Measurements from ENCODE around the gene GFI1.

Gene GFI1

GRCh38 chr1:92488416-92488815 is 1.7 kb upstream of the GFI1 start:
- no peak for DNase-seq

DNA sequence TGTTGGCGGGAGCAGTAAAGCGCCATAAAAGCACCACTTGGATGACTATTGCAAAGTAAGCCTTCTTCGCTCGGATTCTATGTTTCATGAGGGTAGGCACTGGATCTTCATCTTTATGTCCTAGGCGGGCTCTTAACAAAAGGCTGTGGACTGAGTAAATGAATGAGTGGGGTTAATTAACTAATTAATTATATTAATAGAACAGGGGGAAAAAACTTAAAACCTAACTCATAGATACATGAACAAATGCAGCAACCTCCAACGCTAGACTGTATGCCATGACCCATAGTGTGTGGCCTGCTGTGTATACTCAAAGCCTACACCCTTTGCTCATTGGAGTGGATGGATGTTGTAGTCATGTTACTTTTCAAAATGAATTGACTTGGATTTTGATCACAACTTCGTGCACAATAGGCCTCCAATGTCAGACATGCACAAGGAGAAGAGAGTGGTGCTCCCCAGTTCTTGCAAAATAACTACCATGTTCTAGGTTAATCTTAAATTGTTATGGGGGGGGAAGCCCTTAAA is 417 bp upstream of the GFI1 start:
- DNase-seq = no peak

DNA sequence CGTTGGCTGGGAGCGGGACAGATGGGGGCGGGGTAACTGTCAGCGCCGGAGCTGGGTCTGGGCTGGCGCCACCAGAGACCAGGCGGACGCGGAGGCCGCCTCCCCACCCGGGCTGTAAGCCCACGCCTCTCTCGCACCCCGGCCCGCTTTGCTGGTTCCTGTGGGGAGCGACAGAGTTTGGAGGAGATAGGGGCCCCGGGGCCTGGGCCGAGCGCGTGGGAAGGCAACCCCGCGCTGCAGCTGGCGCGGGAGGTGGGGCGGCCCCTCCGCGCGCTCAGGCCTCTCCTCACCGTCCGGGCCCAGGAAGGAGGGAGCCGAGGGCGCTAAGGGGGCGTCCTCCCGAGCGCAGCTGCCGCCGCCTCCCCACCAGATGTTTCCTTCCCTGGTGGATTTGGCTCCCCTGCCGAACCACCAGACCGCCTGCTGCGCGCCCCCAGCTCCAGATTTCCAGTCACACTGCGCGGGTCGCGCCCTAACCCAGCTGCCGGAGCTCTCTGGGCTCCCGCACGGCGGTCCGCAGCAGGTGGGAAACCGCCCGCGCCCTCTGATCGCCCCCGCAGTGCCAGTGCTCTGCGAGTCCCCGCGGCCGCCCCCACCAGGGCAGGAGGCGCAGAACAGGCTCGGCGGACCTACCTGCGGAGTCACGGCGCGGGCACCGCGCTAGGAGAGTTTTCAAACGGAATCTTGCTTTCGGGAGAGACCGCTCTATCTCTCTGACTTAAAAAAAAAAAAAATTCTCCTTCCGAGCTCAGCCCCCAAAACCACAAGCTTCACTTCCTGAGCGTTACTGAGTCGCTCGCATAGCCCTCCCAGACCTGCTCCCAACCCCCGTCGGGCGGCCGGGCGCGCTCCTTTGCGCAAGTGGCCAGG is 1.1 kb downstream of the GFI1 start:
- no peak for DNase-seq

- DNase-seq = no peak
These were observed 2.0 kb downstream of the GFI1 start for GRCh38 chr1:92484472-92485380.

DNA sequence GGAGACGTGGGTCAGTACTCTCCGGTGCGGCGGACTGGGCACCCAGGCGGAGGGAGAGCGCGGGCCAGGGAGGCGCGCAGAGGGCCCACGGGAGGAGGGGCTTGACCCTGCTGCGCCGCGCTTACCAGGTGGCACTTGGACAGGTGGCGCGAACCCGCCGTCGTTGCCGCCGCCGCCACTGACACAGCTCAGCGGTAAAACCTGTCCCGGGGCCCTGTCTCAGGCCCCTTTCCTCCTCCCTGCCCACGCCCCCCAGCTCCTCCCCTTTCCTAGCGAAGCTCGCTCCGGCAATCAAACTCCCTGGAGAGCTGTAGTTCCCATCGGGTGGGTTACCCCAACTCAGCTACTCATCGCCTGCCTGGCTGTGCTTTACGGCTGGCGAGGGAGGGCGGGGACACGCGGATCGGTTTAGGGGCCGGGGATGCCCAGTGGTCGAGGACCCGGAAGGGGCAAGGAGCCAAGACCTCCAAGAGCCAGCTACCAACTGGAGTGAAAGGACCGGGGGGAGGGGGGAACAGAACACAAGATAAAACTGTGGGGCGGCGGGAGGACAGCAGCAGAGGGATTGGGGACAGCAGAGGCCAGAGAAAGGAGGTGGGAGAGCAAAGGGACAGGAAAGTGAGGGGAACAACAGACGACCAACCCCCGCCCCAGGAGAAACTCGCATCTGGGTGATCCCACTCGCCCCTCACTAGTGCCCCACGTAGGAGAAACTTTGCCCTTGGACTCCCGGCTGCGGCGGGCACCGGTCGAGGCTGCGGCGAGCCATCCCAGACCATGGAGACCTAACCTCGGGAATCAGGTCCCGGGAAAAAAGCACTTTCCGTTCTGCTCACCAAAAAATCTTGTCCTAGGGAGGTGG is 2.9 kb downstream of the GFI1 start:
- DNase-seq = no peak

DNA sequence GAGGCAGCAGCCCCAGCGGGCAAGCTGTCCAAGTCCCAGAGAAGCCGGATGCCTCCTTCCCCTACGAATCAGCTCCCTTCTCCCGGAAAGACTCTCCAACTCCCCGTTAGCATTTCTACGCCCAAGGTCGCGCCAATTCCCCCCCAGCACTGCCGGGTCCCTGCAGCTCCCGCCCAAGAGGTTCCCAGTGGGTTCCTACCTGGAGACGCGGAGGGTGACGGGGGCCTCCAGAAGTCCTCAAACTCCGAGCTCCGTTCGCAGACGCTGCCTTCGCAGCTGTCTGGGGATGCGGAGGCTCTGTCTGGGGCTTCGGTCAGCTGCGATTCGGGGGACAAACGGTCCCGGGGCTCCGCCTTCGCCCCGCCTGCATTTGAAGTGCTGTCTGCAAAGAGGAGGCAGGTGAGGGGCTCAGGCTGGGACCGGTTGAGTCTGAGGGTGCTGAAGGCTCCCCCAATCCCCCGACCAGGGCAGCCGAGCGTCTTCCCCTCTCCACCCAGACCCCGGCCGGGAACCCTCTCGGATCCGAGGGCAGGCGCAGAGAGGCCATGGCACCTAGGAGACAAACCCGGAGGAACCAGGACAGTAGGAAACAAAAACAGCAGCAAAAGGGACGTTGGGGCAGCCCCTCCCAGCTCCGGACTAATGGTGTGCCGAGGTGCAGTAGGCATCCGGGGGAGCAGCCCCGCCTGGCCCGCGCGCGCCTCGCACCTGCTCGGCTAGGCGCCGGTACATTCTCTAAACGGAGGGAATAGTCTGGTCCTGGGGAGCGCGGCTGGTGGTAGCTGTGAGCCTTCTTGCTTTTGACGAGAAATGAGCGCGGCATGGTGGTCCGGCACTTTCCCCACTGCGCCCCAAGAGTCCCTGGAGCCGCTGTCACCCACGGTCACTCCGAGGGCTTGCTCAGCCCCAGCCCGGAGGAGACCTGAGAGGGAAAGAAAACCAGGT is 3.8 kb downstream of the GFI1 start:
- DNase-seq = no peak

- DNase-seq = no peak
These were observed 4.6 kb downstream of the GFI1 start for GRCh38 chr1:92481971-92482664.

- DNase-seq = no peak
These were observed 5.2 kb downstream of the GFI1 start for GRCh38 chr1:92481599-92481925.

GRCh38 chr1:92480813-92481598 is 5.7 kb downstream of the GFI1 start:
- no peak for DNase-seq

- DNase-seq = no peak
These were observed 6.4 kb downstream of the GFI1 start for GRCh38 chr1:92480200-92480812.

- DNase-seq = no peak
These were observed 7.1 kb downstream of the GFI1 start for GRCh38 chr1:92479587-92479986.

GRCh38 chr1:92478393-92478792 is 8.3 kb downstream of the GFI1 start:
- DNase-seq = no peak

GRCh38 chr1:92476071-92476631 is 10.6 kb downstream of the GFI1 start:
- DNase-seq = no peak

GRCh38 chr1:92475029-92475428 is 11.7 kb downstream of the GFI1 start:
- DNase-seq = no peak

GRCh38 chr1:92473781-92474495 is 12.8 kb downstream of the GFI1 start:
- no peak for DNase-seq

DNA sequence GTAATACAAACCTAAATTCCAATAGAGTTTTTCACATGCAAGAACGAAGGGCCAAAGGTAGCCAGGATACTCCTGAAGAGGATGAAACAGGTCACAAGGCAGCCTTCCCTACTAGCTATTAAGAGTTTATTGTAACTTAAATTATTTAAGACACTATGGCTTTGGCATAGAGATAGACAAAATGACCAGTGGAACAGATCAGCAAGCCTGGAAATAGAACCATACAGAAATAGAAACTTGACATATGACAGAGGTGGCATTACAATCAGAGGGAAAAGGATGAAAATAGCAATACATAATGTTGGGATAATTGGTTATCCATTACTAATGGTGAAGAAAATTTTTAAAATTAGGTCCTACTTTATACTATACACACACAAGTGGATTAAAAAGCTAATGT is 16.5 kb downstream of the GFI1 start:
- no peak for DNase-seq

- DNase-seq = no peak
These were observed 19.9 kb downstream of the GFI1 start for GRCh38 chr1:92466683-92467352.
